ENCODE results near the gene NUP205. TPM values are rescaled to one million over a fixed set of nuclear protein-coding genes. Genes with fewer than 3 reads are reported as not detected.
A peak's percentile ranks its signal among the peaks of the same experiment; 100 is the strongest.
"Not testable (repeated sequence)": the region's sequence is repeated elsewhere in the genome, so short reads cannot be mapped to it uniquely, and the experiment has no call there.

The NUP205 gene
- total RNA-seq, 1 donor from 2014 or later: 14.5 TPM

- DNase-seq (ENCODE audit: missing footprints): no peak
- intact Hi-C loops (cut with DNase I): loop anchor here (2.0 to 10.0 kb wide), 2 partner anchors 135 to 353 kb away; no protein-coding TSS in a partner anchor
- no peak for ATAC-seq
Observed at GRCh38 chr7:135661311-135662122, 103.8 kb downstream of the NUP205 start.

DNA sequence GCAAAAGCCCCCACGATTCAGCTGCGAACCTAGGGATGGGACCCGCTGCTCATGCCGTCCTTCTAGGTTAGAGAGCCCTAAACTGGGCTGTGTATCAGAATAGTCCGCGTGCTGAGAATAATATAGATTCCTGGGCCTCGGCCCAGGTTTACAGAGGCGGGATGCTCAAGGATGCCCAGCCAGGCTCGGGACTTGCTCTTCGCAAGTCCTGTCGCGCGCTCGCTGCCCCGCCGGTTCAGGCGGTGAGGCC lies 104.3 kb downstream of the NUP205 start:
- DNase-seq (ENCODE audit: missing footprints) (no peak), ATAC-seq (no peak)
- intact Hi-C loops (cut with DNase I): loop anchor here (2.0 to 10.0 kb wide), 2 partner anchors 135 to 353 kb away; no protein-coding TSS in a partner anchor

DNA sequence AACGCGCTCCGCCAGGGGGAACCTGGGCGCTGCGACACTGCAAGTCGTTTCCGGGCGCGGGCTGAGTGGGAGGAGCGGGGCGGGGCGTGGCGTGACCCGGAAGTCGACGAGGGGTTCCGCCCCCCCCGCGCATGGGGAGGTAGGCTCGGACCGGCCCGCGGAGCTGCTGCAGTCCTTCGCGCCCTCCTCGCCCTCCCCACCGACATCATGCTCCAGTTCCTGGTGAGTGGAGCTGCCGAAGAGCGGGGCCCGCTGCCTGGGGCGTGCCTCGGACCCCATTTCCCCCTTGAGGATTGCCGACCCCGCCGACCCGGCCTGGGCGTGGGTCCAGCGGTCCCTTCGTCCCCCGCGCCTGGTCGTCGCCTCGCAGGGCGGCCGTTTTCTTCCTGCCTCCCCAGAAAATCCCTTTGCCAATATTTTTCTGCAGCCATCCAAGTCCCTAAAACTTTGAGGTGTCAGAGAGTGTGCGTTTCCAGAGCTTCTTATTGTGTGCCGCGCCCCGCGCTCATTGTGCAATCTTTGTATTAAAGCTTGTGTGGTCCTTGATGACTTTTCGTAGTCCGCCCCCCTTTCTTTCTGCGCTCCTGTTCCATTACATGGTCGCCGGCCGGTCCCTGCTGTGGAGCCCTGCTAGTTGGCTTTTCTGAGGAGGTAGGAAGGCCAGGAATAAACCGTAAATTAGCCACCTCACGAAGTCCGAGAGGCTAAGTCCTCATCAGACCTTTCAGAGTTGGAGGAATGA lies 104.8 kb downstream of the NUP205 start, which contains the start of gene STMP1:
Gene STMP1 (plus strand): TSS at position 142 of the 742 bp plus-strand sequence.
- DNase-seq (ENCODE audit: missing footprints) (peak; percentile 98), ATAC-seq (peak; percentile 98)
- intact Hi-C loops (cut with DNase I): loop anchor here (2.0 to 10.0 kb wide), 2 partner anchors 134 to 352 kb away; no protein-coding TSS in a partner anchor

- ATAC-seq (no peak), DNase-seq (ENCODE audit: missing footprints) (no peak)
- intact Hi-C loops (cut with DNase I): loop anchor here (10.0 kb wide), 1 partner anchor 351 kb away; no protein-coding TSS in a partner anchor
Observed at GRCh38 chr7:135664046-135664589, 106.4 kb downstream of the NUP205 start.

DNA sequence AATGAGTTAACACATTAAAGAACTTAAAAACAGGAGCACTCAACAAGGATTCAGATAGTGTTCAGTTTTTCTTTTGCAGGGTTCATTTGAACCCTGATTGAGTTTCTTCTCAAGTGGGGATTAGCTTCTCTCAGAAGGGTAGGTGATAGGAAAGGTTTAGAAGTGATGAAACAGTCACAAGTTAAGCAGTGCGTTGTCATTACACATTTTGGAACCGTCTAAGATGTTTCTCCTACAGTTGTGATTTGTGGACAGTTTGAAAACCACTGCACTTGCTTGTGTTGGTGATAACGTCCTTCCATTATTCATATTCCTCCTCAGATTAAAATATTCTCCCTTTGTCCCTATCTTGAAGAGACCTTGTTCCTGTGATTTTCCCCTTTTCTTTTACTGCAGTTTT lies 107.3 kb downstream of the NUP205 start:
- intact Hi-C loops (cut with DNase I): loop anchor here (10.0 kb wide), 1 partner anchor 350 kb away; no protein-coding TSS in a partner anchor
- DNase-seq (ENCODE audit: missing footprints): no peak
- no peak for ATAC-seq

DNA sequence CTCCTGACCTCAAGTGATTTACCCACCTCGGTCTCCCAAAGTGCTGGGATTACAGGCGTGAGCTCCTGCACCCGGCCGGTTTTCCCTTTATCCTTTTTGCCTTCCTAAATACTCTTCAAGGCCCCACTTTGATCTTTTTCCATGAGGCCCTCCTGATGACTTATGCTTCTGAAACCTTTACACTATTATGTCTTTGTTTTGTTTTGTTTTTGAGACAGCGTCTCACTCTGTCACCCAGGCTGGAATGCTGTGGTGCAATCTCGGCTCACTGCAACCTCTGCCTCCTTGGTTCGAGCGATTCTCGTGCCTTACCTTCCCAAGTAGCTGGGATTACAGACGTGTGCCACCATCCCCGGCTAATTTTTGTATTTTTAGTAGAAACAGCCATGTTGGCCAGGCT lies 108.4 kb downstream of the NUP205 start:
- no peak for DNase-seq (ENCODE audit: missing footprints)
- intact Hi-C loops (cut with DNase I): loop anchor here (10.0 kb wide), 1 partner anchor 349 kb away; no protein-coding TSS in a partner anchor
- ATAC-seq: no peak

DNA sequence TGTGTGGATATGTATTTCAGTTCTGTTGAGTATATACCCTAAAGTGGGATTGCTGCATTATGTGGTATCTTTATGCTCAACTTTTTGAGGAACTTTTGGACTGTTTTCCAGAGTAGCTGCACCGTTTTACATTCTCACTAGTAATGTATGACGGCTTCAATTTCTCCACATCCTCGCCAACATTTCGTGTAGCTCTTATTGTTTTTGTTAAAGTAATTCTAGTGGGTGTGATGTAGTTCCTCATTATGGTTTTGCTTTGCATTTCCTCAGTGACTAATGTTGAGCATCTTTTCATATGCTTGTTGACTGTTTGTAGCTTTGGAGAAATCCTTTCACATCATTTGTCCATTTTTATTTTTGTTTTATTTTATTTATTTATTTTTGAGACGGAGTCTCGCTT lies 109.1 kb downstream of the NUP205 start:
- intact Hi-C loops (cut with DNase I): loop anchor here (10.0 kb wide), 1 partner anchor 348 kb away; no protein-coding TSS in a partner anchor
- DNase-seq (ENCODE audit: missing footprints) (no peak), ATAC-seq (no peak)

DNA sequence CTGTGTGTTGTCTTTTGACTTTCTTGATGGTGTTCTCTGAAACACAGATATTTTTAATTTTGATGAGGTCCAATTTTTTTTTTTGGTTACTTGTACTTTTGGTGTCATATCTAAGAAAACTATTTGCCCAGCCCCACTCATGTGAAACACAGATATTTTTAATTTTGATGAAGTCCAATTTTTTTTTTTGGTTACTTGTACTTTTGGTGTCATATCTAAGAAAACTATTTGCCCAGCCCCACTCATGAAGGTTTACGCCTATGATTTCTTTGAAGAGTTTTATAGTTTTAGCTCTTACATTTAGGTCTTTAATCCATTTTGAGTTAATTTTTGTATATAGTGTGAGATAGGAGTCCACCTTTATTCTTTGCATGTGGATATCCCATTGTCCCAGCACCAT lies 109.9 kb downstream of the NUP205 start:
- intact Hi-C loops (cut with DNase I): loop anchor here (10.0 kb wide), 1 partner anchor 347 kb away; no protein-coding TSS in a partner anchor
- not testable (repeated sequence) for ATAC-seq; DNase-seq (ENCODE audit: missing footprints)

DNA sequence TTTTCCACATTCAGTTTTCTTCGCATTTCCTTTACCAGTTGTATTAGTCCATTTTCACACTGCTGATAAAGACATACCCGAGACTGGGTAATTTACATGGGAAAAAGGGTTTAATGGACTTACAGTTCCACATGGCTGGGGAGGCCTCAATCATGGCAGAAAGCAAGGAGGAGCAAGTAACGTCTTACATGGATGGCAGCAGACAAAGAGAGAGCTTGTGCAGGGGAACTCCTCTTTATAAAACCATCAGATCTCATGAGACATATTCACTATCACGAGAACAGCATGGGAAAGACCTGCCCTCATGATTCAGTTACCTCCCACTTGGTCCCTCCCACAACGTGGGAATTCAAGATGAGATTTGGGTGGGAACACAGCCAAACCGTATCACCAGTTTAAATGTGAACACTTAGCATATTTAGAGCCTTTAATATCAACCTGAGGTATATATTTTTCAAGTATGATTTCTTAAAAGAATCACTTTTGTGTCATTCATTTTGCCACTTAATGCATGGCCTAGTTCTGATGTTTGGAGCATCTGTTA lies 111.2 kb downstream of the NUP205 start:
- intact Hi-C loops (cut with DNase I): loop anchor here (10.0 kb wide), 1 partner anchor 346 kb away; no protein-coding TSS in a partner anchor
- not testable (repeated sequence) for DNase-seq (ENCODE audit: missing footprints); ATAC-seq

DNA sequence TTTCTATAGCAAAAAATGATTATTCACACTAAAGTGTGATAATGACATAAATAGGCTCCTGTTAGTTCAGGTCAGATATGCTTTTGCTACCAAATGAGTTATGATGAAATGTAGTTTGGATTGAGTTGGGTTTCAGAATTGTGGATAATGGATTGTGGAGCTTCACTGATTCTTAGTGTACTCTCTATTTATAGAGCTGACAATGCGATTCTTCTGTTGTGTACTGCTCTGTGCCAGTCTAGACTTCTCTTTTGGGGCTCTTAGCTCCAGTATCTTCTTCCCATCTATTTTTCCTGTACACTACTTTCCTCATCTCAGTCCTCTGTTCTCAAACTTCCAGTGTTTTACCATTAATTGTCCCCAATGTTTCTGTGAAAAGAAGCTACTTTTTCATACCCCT lies 112.1 kb downstream of the NUP205 start:
- no peak for ATAC-seq
- intact Hi-C loops (cut with DNase I): loop anchor here (5.0 to 10.0 kb wide), 3 partner anchors 43 to 345 kb away; no protein-coding TSS in a partner anchor
- DNase-seq (ENCODE audit: missing footprints): no peak

DNA sequence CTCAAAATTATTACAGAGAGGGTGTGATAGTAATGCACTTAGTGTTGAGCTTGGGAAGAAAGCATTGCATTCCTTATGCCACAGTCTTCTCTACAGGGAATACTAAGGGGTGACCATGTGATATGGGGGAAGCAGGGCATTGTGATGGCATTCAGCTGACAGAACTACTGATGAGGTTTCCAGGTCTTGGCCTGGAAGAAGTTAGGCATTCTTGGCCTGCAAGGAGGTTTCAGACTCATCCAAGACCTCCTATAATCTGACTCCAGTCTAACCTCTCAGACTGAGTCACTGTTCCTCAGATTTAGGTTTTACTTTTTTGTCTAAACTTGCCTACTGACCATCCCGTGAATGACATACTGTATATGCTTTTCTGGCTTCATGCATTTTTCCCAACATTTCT lies 112.5 kb downstream of the NUP205 start:
- DNase-seq (ENCODE audit: missing footprints) (no peak), ATAC-seq (peak; percentile 14)
- intact Hi-C loops (cut with DNase I): loop anchor here (5.0 kb wide), 2 partner anchors 42 to 87 kb away; no protein-coding TSS in a partner anchor

- ATAC-seq: peak; percentile 63
- intact Hi-C loops (cut with DNase I): loop anchor here (5.0 kb wide), 2 partner anchors 40 to 85 kb away; no protein-coding TSS in a partner anchor
- no peak for DNase-seq (ENCODE audit: missing footprints)
Observed at GRCh38 chr7:135672560-135673359, 115.0 kb downstream of the NUP205 start.

DNA sequence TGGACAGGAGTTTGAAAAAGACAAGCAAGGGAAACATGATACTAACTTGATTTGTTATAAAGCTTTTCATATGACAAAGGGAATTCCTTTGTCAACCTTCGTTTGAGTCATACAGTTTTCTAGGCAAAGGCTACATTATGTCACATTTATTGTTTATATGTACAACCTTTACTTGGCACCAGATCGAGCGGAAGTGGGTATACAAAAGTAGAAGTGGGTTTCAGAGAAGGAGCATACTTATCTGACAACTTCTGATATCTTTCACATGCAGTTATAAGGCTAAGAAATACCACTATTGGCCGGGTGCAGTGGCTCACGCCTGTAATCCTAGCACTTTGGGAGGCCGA lies 115.6 kb downstream of the NUP205 start:
- ATAC-seq: no peak

DNA sequence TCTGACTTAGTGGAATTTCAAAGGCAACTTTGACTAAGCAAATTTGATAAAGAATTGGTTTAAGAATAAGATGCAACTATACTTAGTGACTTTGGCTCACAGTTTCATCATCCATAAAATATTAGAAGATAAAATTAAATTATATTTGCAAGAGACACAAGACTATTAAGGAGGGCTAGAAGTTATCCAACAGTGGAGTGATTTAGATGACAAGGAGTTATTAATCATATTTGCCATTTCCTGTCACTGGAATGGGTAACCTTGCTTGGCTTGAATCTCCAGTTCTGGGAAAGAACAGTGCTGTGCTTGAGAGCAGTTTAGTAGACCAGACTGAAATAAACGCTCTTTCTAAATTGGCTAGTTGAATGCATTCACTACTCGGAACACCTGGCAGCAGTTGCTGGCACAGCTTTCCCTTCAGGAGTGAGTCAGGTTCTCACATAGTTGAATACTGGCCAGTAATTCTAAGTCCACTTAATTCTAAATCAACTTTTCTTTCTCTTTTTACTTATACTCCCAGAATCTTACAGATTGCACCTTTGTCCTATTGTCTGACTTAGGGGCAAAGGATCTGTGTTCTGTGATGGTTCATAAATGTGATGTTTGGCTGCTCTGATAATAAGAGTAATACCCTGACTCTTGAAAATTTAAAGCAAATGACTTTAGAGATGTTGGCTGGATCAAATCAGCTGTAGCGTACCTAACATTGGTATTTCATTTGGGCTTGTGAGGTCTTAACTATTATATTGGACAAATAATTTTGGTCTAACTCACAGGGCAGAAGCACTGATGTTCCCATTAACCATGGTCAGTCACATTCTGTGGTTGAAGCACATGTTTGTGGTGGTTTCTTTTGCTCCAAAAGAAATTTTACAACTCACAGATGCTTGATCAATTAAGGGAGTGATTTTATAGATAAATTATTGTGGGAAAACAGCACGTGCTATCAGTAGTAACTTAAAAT lies 121.2 kb downstream of the NUP205 start:
- no peak for DNase-seq (ENCODE audit: missing footprints)
- intact Hi-C loops (cut with DNase I): no loop called here
- peak; percentile 58 for ATAC-seq

More for the DNA sequence above, 115.6 kb downstream of the NUP205 start:
- no peak for DNase-seq (ENCODE audit: missing footprints)
- intact Hi-C loops (cut with DNase I): loop anchor here (5.0 kb wide), 2 partner anchors 39 to 84 kb away; no protein-coding TSS in a partner anchor

- intact Hi-C loops (cut with DNase I): loop anchor here (2.0 kb wide), 1 partner anchor 67 kb away; the partner anchor contains the start of gene FAM180A
- DNase-seq (ENCODE audit: missing footprints) (no peak), ATAC-seq (peak; percentile 43)
Observed at GRCh38 chr7:135681762-135682161, 124.0 kb downstream of the NUP205 start.

GRCh38 chr7:135682191-135682590 lies 124.5 kb downstream of the NUP205 start:
- intact Hi-C loops (cut with DNase I): loop anchor here (2.0 kb wide), 1 partner anchor 67 kb away; the partner anchor contains the start of gene FAM180A
- ATAC-seq (peak; percentile 33), DNase-seq (ENCODE audit: missing footprints) (no peak)

DNA sequence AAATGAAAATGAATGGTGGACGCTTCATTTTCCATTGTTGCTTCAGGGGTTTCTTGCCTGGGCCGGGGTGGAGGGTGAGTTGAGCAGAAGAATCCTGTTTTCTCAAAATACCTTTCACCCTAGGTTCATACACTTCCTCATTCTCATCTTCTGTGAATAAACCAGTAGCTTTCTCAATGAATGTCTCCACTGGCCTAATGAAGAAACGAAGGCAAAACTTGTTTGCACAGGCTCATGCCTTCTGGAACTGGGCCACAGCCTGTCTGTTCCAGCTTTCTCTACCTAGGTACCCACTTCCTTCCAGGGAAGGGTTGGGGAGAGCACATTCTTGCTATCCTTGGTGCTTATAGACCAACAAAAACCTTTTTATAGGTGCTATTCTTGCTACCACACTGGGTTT lies 125.9 kb downstream of the NUP205 start:
- no peak for ATAC-seq
- intact Hi-C loops (cut with DNase I): loop anchor here (2.0 kb wide), 1 partner anchor 65 kb away; the partner anchor contains the start of gene FAM180A
- DNase-seq (ENCODE audit: missing footprints): no peak
